ENCODE data around the gene ZNF281.
"Not testable (repeated sequence)": the region's sequence is repeated elsewhere in the genome, so short reads cannot be mapped to it uniquely, and the experiment has no call there.

DNA sequence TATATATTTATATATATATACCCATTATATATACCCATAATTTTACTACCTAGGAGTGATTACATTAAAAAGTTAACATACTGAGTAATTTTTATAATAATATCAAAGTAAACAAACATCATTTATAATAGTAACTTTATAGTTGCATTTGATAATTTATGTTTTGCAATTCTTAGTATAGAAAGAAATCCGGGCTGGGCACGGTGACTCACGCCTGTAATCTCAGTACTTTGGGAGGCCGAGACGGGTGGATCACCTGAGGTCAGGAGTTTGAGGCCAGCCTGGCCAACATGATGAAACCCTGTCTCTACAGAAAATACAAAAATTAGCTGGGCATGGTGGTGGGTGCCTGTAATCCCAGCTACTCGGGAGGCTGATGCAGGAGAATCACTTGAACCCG lies 28.6 kb upstream of the ZNF281 start:
- TF ChIP-seq, protein P1, sequence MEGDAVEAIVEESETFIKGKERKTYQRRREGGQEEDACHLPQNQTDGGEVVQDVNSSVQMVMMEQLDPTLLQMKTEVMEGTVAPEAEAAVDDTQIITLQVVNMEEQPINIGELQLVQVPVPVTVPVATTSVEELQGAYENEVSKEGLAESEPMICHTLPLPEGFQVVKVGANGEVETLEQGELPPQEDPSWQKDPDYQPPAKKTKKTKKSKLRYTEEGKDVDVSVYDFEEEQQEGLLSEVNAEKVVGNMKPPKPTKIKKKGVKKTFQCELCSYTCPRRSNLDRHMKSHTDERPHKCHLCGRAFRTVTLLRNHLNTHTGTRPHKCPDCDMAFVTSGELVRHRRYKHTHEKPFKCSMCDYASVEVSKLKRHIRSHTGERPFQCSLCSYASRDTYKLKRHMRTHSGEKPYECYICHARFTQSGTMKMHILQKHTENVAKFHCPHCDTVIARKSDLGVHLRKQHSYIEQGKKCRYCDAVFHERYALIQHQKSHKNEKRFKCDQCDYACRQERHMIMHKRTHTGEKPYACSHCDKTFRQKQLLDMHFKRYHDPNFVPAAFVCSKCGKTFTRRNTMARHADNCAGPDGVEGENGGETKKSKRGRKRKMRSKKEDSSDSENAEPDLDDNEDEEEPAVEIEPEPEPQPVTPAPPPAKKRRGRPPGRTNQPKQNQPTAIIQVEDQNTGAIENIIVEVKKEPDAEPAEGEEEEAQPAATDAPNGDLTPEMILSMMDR (IDR thresholded peaks at IDR 0.05 in 2 of 3, conservative IDR thresholded peaks at IDR 0.05 in 1 of 3; ENCODE audit: borderline replicate concordance in 1 of 3, insufficient read depth in 1 of 3, low read depth in 2 of 3, low read length in 2 of 3) = not testable (repeated sequence)
- not testable (repeated sequence) for TF ChIP-seq POLR2AphosphoS5 (IDR thresholded peaks at IDR 0.05; ENCODE audit: low read depth, low read length)

Measured in HCT116 (cell line).